Lower lobe of right lung (tissue), 2 donors: Measurements from ENCODE around the gene LMBRD1. TPM values are rescaled to one million over a fixed set of nuclear protein-coding genes. Genes with fewer than 3 reads are reported as not detected.

Experiments used
- ATAC-seq, 2 donors: fragments of 200-7000 bp; cut with Tn5 transposase; one replicate each; pipeline ENCODE4 v1.9.1; 2020 to 2022; ENCODE audit warnings: mild to moderate bottlenecking in 2 of 2, moderate library complexity in 2 of 2
- DNase-seq: peaks from one replicate; pipeline ENCODE4 v3.0.0-alpha.2; 2020
- H3K27ac ChIP-seq: fragments of 200-600 bp; one replicate; pipeline ENCODE4 v1.8.0; 2022
- H3K27me3 ChIP-seq: fragments of 200-600 bp; one replicate; pipeline ENCODE4 v1.8.0; 2022; ENCODE audit warnings: low read depth
- H3K36me3 ChIP-seq: fragments of 200-600 bp; one replicate; pipeline ENCODE4 v1.8.0; 2022; ENCODE audit warnings: mild to moderate bottlenecking
- H3K4me1 ChIP-seq: fragments of 200-600 bp; one replicate; pipeline ENCODE4 v1.8.0; 2022
- H3K4me3 ChIP-seq: fragments of 200-600 bp; one replicate; pipeline ENCODE4 v1.8.0; 2022; ENCODE audit warnings: mild to moderate bottlenecking
- H3K9me3 ChIP-seq: fragments of 200-600 bp; one replicate; pipeline ENCODE4 v1.8.0; 2022
- intact Hi-C: fragments of 100-400 bp; cut with DNase I; formaldehyde crosslinking; loops from one replicate; pipeline ENCODE4 v1.11.0; 2022
- total RNA-seq: library from RNA; stranded (reverse); fragmentation: NEBNext Ultra II Directional; extraction: Animal tissue kit (Norgen Biotek cat#: 25700); gene quantifications from one replicate; pipeline ENCODE4 v1.2.1, GENCODE V29; 2021
- TF ChIP-seq, protein P1 (sequence below): fragments of 200-600 bp; IDR thresholded peaks from one replicate; pipeline ENCODE4 v1.8.0; 2022; ENCODE audit warnings: antibody characterized with exemption, mild to moderate bottlenecking
- donor health status: DM: no; HTN: yes; CAD: no; lungs with severe emphysema.

LMBRD1 gene
- total RNA-seq, 1 donor from 2014 or later: 68.0 TPM

DNA sequence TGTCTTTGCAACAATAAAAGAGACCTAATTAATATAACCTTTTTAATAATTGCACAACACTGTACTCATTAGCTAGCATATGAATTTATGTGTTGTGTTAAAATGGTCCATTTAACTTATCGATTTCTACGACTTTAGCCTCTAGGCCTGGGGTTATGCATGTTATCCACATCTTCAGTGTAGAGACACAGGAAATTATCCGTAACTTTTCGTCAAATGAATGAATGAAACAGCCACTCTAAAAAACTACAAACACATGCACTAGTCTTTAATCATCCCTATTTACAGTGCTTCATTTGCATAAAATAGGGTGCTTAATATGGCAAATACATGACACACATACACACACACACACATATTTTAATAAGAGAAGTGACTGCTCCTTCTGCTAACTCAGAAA, 22.3 kb upstream of the LMBRD1 start:
- ATAC-seq (no peak), DNase-seq (no peak)
- Histone ChIP-seq H3K4me1 (no peaks in the 10 kb centered on the region), H3K27ac (no peak overlapping the region), H3K27me3 (no peaks in the 10 kb centered on the region), H3K9me3 (no peaks in the 10 kb centered on the region), H3K36me3 (no peaks in the 10 kb centered on the region), H3K4me3 (no peak overlapping the region)
- intact Hi-C loops: no loop called here
- TF ChIP-seq, protein P1, sequence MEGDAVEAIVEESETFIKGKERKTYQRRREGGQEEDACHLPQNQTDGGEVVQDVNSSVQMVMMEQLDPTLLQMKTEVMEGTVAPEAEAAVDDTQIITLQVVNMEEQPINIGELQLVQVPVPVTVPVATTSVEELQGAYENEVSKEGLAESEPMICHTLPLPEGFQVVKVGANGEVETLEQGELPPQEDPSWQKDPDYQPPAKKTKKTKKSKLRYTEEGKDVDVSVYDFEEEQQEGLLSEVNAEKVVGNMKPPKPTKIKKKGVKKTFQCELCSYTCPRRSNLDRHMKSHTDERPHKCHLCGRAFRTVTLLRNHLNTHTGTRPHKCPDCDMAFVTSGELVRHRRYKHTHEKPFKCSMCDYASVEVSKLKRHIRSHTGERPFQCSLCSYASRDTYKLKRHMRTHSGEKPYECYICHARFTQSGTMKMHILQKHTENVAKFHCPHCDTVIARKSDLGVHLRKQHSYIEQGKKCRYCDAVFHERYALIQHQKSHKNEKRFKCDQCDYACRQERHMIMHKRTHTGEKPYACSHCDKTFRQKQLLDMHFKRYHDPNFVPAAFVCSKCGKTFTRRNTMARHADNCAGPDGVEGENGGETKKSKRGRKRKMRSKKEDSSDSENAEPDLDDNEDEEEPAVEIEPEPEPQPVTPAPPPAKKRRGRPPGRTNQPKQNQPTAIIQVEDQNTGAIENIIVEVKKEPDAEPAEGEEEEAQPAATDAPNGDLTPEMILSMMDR: no peak

DNA sequence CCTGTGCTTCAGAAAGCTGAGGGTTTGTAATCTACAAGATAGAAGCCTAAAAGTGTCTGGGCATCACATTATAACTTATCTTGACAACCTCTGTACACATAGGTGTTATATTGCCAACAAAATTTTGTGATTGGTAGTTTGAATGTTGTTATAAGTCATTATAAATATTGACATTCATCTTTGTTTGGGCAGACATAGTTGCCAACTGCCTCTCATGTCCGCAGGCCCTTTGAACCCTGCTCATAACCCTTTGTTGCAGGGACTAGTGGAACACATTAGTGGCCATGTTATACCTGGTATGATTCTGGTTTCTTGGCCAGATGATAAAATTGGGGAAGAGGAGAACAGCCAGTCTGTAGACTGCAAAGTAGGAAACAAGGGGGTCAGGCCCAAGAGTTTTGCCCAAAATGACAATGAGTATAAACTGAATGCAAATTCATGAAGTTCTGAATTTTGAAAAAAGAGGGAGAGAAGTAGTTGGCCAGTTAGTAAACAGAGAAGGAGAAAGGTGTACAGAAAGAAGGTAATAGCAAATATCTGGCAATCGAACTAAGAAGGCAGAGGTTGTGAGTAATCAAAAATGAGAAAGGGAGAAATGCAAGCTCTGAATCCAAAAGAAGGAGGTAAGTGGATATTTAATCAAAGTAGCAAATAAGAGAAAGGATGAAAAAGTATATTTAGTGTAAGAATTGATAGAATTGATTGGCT, 21.6 kb upstream of the LMBRD1 start:
- Histone ChIP-seq H3K27ac (no peak overlapping the region), H3K36me3 (no peaks in the 10 kb centered on the region), H3K27me3 (no peaks in the 10 kb centered on the region), H3K4me1 (peaks cover 6% of the 10 kb centered on the region), H3K9me3 (no peaks in the 10 kb centered on the region), H3K4me3 (no peak overlapping the region)
- ATAC-seq (no peak), DNase-seq (no peak)
- intact Hi-C loops: no loop called here
- TF ChIP-seq, protein P1: no peak

DNA sequence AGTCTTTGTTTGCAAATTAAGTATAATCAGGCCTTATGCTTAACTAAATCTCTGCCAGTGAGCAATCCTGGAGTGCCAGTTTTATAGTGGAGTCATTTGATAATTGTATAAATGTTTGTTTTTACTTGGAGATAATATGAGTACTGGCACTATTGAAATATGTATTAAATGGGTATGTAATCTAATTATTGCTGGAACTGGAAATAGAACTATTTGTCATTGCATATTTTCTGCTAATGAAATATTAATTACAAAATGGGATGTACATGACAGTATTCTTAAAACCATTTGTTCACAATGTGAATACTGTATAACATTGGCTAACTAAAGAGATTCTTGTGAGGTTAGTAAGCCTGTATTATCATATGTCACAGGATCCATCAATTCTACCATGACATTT, 20.5 kb upstream of the LMBRD1 start:
- intact Hi-C loops: no loop called here

DNA sequence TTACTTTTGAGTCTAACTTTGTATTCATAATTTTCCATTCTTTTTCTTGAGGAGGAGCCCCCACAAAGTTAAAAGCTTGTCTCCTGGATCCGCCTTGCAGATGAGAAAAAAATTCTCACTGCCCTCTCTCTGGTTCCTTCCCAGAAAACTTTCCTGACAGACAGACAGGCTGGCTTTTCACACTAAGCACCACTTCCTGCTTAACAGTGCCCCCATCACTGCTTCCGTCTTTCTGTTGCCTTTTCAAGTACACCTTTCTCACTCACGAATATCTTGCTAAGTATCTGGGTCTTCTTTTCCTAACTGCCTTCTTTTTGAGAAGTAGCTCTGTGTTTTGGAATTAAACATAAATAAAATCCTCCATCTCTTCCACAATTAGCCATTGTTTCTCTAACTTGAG, 19.8 kb upstream of the LMBRD1 start:
- ATAC-seq: no peak

More for the DNA sequence above, 20.5 kb upstream of the LMBRD1 start:
- ATAC-seq (no peak), DNase-seq (no peak)
- Histone ChIP-seq H3K27me3 (no peaks in the 10 kb centered on the region), H3K4me3 (no peak overlapping the region), H3K4me1 (peaks cover 9% of the 10 kb centered on the region), H3K9me3 (no peaks in the 10 kb centered on the region), H3K36me3 (no peaks in the 10 kb centered on the region), H3K27ac (no peak overlapping the region)
- TF ChIP-seq, protein P1: no peak

DNA sequence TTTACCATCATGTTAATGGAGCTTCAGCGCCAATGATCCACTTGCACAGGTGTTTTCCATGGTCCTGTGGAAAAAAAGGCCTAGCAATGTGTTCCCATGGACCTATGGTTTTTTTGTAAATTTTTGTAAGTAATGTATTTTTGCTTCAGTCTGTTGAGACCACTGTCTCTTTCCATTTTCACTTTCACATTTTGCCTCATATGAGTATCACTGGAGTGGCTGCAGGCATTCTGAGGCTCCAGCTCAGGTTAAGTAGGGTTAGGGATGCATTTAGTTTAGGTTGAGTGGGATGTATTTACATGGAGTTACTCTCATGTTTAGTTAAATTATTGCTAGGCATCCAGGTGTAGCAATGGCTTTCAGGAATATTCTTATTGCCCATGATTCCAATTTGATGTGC, 19.2 kb upstream of the LMBRD1 start:
- ATAC-seq: no peak

More for the DNA sequence above, 19.8 kb upstream of the LMBRD1 start:
- H3K27ac ChIP-seq: no peak overlapping the region
- TF ChIP-seq, protein P1: no peak
- H3K27me3 ChIP-seq: no peaks in the 10 kb centered on the region
- no peak for DNase-seq
- no peaks in the 10 kb centered on the region for H3K9me3 ChIP-seq
- no peaks in the 10 kb centered on the region for H3K36me3 ChIP-seq
- no peak overlapping the region for H3K4me3 ChIP-seq
- intact Hi-C loops: no loop called here
- peaks cover 9% of the 10 kb centered on the region for H3K4me1 ChIP-seq

More for the DNA sequence above, 19.2 kb upstream of the LMBRD1 start:
- Histone ChIP-seq H3K27me3 (no peaks in the 10 kb centered on the region), H3K36me3 (no peaks in the 10 kb centered on the region), H3K27ac (no peak overlapping the region), H3K4me1 (peaks cover 9% of the 10 kb centered on the region), H3K4me3 (no peak overlapping the region), H3K9me3 (no peaks in the 10 kb centered on the region)
- intact Hi-C loops: no loop called here
- no peak for DNase-seq
- TF ChIP-seq, protein P1: no peak
